Osteoblast (primary cell): ENCODE data around the gene MRPL3. TPM values are rescaled to one million over a fixed set of nuclear protein-coding genes. Genes with fewer than 3 reads are reported as not detected.
A peak's percentile ranks its signal among the peaks of the same experiment; 100 is the strongest.

Experiments
- DNase-seq: peaks from one replicate; pipeline ENCODE4 v3.0.0; 2011; ENCODE audit warnings: low spot score, mixed read lengths; ENCODE audit not compliant: insufficient read length; ENCODE audit errors: missing footprints
- H2AFZ ChIP-seq: 2 replicates; pipeline ENCODE4 v1.6.0; 2011; ENCODE audit warnings: mild to moderate bottlenecking, low read length
- H3K27ac ChIP-seq: 2 replicates; pipeline ENCODE4 v1.5.1; 2011; ENCODE audit warnings: mild to moderate bottlenecking, low read depth, low read length, moderate library complexity
- H3K27me3 ChIP-seq: 2 replicates; pipeline ENCODE4 v1.6.0; 2012; ENCODE audit warnings: mild to moderate bottlenecking, control low read depth, inconsistent platforms, low read length, moderate library complexity; ENCODE audit not compliant: insufficient read depth
- H3K36me3 ChIP-seq: 2 replicates; pipeline ENCODE4 v1.5.1; 2011; ENCODE audit warnings: mild to moderate bottlenecking, low read length, control low read depth, moderate library complexity; ENCODE audit not compliant: insufficient read depth
- H3K4me1 ChIP-seq: 2 replicates; pipeline ENCODE4 v1.5.1; 2011; ENCODE audit warnings: mild to moderate bottlenecking, low read length, control low read depth, moderate library complexity; ENCODE audit not compliant: insufficient read depth
- H3K4me2 ChIP-seq: 2 replicates; pipeline ENCODE4 v1.6.0; 2011; ENCODE audit warnings: mild to moderate bottlenecking, low read length; ENCODE audit not compliant: insufficient read depth
- H3K4me3 ChIP-seq: fragments of 200-600 bp; sonication (generic); 3 replicates; pipeline ENCODE4 v1.5.1; 2012; ENCODE audit warnings: mild to moderate bottlenecking, low read length, inconsistent platforms; ENCODE audit not compliant: insufficient read depth
- H3K79me2 ChIP-seq: 2 replicates; pipeline ENCODE4 v1.6.0; 2012; ENCODE audit warnings: mild to moderate bottlenecking, low read length, control low read depth, inconsistent platforms; ENCODE audit not compliant: insufficient read depth
- H3K9me3 ChIP-seq: 2 replicates; pipeline ENCODE4 v1.5.1; 2011; ENCODE audit warnings: low read depth, low read length, control low read depth
- H4K20me1 ChIP-seq: 2 replicates; pipeline ENCODE4 v1.6.0; 2012; ENCODE audit warnings: mild to moderate bottlenecking, low read length, control low read depth; ENCODE audit not compliant: insufficient read depth
- total RNA-seq: library from RNA; depleted of rRNA; stranded (reverse); fragments of >200 nt; gene quantifications from 2 replicates; pipeline ENCODE4 v1.2.3, GENCODE V29; 2012
- TF ChIP-seq, protein P1 (sequence below): IDR thresholded peaks from 2 replicates; pipeline ENCODE4 v1.5.1; 2011; ENCODE audit warnings: mild to moderate bottlenecking, low read depth, low read length, moderate library complexity; ENCODE audit errors: extremely low read depth

MRPL3 gene
- total RNA-seq, 1 donor = 92.6 TPM

DNA sequence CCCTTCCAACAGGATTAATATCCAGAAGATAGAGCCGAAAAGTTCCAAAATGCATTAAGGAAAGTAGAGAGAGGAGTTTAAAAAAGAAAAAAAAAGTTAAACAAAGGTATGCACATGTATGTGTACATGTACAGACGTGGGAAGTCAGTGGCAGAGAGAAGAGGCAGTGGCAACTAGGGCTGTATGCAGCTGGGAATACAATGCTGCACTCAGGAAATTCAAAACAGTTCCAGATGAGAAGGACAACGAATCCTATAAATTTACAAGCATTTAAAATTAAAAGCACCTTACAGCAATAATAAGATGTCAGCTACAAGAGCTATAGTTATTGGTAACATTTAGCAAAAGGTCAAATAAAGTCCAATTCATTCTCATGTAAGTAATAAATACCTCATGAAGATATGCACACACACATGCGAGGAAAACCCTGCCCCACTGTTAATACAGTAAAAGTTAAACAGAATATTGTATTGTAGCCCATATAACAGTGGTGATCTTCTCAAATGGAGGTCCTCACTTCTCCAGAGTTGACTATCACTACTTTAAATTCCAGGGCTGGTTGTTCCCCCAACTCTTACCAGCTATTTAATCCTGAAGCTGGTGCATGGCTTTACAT is 18.2 kb downstream of the MRPL3 start:
- no peak overlapping the region for H2AFZ ChIP-seq
- DNase-seq = no peak
- H3K27ac ChIP-seq = peak overlapping the region; percentile 8
- H3K79me2 ChIP-seq = peaks cover 15% of the 10 kb centered on the region
- no peak overlapping the region for H3K4me2 ChIP-seq
- TF ChIP-seq, protein P1, sequence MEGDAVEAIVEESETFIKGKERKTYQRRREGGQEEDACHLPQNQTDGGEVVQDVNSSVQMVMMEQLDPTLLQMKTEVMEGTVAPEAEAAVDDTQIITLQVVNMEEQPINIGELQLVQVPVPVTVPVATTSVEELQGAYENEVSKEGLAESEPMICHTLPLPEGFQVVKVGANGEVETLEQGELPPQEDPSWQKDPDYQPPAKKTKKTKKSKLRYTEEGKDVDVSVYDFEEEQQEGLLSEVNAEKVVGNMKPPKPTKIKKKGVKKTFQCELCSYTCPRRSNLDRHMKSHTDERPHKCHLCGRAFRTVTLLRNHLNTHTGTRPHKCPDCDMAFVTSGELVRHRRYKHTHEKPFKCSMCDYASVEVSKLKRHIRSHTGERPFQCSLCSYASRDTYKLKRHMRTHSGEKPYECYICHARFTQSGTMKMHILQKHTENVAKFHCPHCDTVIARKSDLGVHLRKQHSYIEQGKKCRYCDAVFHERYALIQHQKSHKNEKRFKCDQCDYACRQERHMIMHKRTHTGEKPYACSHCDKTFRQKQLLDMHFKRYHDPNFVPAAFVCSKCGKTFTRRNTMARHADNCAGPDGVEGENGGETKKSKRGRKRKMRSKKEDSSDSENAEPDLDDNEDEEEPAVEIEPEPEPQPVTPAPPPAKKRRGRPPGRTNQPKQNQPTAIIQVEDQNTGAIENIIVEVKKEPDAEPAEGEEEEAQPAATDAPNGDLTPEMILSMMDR = no peak
- no peaks in the 10 kb centered on the region for H4K20me1 ChIP-seq
- H3K36me3 ChIP-seq = peaks cover 40% of the 10 kb centered on the region
- H3K4me3 ChIP-seq = no peak overlapping the region
- H3K4me1 ChIP-seq = no peaks in the 10 kb centered on the region
- no peaks in the 10 kb centered on the region for H3K9me3 ChIP-seq
- H3K27me3 ChIP-seq = no peaks in the 10 kb centered on the region

DNA sequence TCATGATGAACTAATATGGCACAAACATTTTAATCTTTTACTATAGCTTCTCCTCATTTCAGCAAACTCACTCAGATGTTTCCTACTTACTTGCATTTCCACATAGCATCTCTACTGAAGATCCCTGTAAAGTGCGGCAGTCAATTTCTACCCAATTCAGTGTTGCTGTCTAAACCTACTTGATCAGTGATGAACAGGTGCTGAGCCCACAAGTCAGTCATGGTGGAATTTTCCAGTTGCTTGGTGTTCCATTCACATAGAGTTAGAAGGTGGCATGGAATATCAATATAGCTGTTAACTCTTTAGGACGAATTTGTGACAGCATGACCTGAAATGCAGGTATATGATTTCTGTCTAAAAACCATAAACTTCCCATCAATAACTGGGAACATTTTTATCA is 22.7 kb downstream of the MRPL3 start:
- TF ChIP-seq, protein P1 = no peak
- Histone ChIP-seq H3K36me3 (peaks cover 33% of the 10 kb centered on the region), H3K27ac (no peak overlapping the region), H3K79me2 (peaks cover 21% of the 10 kb centered on the region), H2AFZ (no peak overlapping the region), H3K9me3 (no peaks in the 10 kb centered on the region), H3K4me2 (no peak overlapping the region), H4K20me1 (no peaks in the 10 kb centered on the region), H3K4me1 (no peaks in the 10 kb centered on the region), H3K4me3 (no peak overlapping the region), H3K27me3 (no peaks in the 10 kb centered on the region)
- no peak for DNase-seq

DNA sequence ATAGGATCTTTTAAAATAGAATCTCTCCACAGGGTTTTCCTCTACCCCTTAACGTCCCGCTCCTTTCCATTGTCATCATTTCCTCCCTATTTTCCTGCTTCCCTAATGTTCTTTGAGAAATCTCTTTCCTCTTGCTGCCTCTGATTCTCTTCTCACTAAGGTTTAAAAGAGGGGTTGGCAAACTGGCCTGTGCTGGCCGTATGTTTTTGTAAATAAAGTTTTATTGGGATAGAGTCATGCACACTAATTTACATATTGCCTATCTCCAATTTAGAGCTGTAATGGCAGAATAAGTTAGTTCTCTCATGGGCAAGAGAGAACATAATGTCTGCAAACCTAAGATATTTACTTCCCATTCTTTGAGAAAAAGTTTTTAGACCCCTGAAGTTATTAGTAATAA is 25.0 kb downstream of the MRPL3 start:
- TF ChIP-seq, protein P1 = no peak
- Histone ChIP-seq H3K27me3 (no peaks in the 10 kb centered on the region), H3K27ac (no peak overlapping the region), H3K79me2 (peaks cover 30% of the 10 kb centered on the region), H3K4me2 (no peak overlapping the region), H3K36me3 (peaks cover 18% of the 10 kb centered on the region), H3K4me3 (no peak overlapping the region), H3K9me3 (no peaks in the 10 kb centered on the region), H3K4me1 (no peaks in the 10 kb centered on the region), H2AFZ (no peak overlapping the region), H4K20me1 (no peaks in the 10 kb centered on the region)
- no peak for DNase-seq

DNA sequence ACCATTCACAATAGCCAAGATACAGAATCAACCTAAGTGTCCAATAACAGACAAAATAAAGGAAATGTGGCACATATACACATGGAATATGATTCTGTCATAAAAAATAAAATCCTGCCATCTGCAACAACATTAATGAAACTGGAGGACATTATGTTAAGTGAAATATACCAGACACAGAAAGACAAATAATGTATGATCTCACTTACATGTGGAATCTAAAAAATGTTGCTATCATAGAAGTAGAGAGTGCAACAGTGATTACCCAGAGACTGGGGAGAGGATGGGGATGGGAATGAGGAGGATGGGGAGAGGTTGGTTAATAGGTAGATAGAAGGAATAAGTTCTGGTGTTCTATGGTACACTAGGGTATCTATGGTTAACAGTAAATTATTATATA is 28.7 kb downstream of the MRPL3 start:
- Histone ChIP-seq H3K79me2 (peaks cover 33% of the 10 kb centered on the region), H3K4me3 (no peak overlapping the region), H3K27me3 (no peaks in the 10 kb centered on the region), H3K4me1 (no peaks in the 10 kb centered on the region), H3K4me2 (no peak overlapping the region), H4K20me1 (no peaks in the 10 kb centered on the region), H3K36me3 (peaks cover 34% of the 10 kb centered on the region), H2AFZ (no peak overlapping the region), H3K27ac (no peak overlapping the region), H3K9me3 (no peaks in the 10 kb centered on the region)
- no peak for DNase-seq
- TF ChIP-seq, protein P1 = no peak
